Hematopoietic multipotent progenitor cell (in vitro differentiated cells): ENCODE measurements around the gene NLRP14. TPM values are rescaled to one million over a fixed set of nuclear protein-coding genes. Genes with fewer than 3 reads are reported as not detected.

Experiments used
- DNase-seq, 3 donors: peaks; one replicate each; pipeline ENCODE4 v3.0.0-alpha.2; 2011 to 2015; ENCODE audit warnings: low read depth in 2 of 3, low spot score in 2 of 3
- total RNA-seq: library from RNA; depleted of rRNA; stranded (reverse); fragments of >200 nt; gene quantifications from one replicate; pipeline ENCODE4 v1.2.3, GENCODE V29; 2012

The NLRP14 gene, protein sequence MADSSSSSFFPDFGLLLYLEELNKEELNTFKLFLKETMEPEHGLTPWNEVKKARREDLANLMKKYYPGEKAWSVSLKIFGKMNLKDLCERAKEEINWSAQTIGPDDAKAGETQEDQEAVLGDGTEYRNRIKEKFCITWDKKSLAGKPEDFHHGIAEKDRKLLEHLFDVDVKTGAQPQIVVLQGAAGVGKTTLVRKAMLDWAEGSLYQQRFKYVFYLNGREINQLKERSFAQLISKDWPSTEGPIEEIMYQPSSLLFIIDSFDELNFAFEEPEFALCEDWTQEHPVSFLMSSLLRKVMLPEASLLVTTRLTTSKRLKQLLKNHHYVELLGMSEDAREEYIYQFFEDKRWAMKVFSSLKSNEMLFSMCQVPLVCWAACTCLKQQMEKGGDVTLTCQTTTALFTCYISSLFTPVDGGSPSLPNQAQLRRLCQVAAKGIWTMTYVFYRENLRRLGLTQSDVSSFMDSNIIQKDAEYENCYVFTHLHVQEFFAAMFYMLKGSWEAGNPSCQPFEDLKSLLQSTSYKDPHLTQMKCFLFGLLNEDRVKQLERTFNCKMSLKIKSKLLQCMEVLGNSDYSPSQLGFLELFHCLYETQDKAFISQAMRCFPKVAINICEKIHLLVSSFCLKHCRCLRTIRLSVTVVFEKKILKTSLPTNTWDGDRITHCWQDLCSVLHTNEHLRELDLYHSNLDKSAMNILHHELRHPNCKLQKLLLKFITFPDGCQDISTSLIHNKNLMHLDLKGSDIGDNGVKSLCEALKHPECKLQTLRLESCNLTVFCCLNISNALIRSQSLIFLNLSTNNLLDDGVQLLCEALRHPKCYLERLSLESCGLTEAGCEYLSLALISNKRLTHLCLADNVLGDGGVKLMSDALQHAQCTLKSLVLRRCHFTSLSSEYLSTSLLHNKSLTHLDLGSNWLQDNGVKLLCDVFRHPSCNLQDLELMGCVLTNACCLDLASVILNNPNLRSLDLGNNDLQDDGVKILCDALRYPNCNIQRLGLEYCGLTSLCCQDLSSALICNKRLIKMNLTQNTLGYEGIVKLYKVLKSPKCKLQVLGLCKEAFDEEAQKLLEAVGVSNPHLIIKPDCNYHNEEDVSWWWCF
- under 0.01 TPM for total RNA-seq

DNA sequence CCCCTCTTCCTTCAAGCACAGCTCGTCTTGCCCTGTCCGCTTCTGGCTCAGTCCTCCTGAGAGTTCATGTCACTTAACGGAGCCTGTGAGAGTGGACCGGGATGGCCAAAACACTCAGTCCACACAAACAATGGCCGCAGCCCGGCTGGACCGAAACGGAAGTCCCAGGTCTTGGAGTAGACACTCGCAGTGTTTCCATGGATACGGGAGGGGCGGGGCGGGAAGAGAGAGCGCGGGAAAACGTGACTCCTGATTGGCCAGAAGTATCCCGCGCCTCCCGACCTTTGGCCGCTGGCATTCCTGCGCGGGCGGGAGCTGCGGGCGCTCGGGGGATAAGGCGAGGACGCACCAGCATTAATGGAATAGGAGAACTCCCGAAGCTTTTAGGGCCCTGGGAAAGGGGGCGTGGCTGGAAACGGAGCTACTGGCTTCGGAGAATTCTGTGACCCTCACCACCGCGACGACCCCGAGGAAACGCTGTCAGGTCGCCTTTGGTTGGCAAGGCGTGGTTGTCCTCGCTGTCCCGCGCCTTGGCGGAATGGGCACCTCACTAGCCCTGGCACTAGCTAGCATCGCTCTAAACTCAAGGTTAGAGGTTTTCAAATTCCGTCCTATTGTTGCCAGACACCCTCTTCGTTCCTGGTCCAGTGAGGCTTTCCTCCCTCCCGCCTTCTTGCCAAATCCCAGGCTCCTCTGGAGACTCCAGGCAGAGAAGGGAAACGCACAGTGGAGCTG lies at the start of gene NLRP14, which contains the start of gene ZNF214:
NLRP14 (plus strand) TSS at position 297 of the 735 bp plus-strand sequence. CDS start 18,108 bp downstream, outside the sequence.
ZNF214 (minus strand) TSS at position 164 of the 735 bp plus-strand sequence. CDS start 17,511 bp downstream, outside the sequence.
- peak in 2 of 3 donors; percentile 37 to 64 for DNase-seq

DNA sequence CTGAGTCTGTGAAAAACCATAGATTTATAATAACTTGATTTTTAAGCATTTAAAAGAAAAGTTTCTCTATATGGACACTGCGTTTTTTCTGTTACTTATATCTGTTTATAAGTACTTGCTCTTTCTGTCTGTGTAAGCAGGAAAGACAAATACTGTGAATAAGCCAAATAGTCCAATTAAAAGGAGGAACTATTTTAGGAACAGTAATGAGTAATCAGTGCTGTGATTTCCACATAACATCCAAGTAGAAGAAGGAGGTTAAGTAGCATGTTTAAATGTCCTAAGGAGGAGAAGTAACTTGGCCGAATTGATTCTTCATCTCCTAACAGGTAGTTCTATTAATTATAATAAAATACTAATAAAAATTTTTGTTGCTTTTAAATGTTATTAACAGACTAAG lies 40.9 kb upstream of the NLRP14 start:
- DNase-seq: no peak

- DNase-seq: no peak
These were observed 33.8 kb upstream of the NLRP14 start for GRCh38 chr11:6986487-6986886.

DNA sequence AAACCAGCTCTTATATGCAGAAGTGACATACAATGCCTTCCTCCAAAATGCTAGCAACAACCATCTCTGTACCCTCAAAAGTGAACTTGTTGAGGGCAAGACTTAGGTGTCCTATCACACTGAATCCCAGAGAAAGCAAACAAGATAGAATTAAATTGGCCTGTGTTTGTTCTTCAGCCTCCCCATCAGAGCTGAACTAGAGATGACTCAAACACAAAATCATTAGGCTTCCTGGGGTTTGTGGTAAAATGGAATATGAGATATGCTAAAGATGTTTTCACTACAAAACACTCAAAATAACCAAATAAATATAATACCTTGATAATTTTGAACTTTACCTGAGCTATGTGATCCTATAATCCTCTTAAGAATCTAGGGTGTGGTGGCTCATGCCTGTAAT lies 31.8 kb upstream of the NLRP14 start:
- DNase-seq: no peak

DNA sequence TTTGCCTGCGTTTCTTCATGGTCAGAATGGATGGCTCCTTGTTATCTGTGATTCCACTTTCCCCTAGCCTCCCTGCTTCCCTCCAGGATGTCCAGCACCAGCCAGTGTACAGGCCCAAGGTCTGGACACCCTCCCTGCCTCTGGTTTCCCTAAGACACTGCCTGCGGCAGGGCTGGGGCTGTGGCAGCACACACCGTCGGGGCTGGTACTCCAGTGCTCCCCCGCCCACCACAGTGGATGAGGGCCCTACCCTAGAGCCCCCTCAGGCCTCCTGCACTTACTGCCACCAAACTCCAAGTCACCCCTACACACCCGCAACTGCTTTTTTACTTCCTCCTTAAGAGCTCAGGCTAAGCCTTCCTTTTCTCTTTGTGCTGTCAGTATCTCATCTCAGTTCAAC lies 29.1 kb upstream of the NLRP14 start:
- no peak for DNase-seq

DNA sequence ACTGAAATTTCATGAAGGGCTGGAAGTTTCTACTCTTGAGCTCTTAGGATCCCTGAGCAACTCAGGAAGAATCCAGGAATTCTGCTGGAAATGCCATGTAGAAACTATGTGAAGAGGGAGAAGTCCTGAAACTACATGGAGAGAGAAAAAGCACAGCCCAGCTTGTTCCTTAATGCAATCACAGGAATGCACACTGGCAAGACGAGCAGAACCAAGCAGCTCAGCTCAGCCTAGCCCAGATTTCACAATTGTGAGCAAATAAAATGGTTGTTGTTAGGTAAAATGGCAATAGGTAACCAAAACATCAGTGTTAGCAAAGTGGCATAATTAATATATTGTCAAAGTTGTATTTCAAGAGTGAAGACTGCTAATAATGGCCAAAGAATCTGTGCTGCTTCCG lies 28.3 kb upstream of the NLRP14 start:
- DNase-seq: no peak

GRCh38 chr11:6992457-6993417 lies 27.5 kb upstream of the NLRP14 start:
- no peak for DNase-seq

DNA sequence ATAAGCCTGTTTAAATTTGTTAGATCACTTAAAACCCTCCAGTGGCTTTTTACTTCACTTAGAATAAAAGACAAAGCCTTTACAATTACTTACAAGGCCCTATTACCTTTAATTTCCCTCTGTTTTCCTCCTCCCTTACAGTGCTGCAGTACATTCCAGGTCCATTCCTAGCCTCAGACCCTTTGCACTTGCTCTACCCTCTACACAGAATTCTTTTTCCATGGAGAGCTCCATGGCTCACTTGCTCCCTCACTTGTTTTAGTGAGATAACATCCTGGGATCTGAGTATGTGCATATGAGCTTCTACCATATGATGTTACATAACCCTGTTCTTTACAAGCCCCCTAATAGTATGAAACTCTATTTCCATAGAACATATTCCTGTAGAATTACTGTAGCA lies 24.6 kb upstream of the NLRP14 start:
- no peak for DNase-seq

- no peak for DNase-seq
These were observed 15.8 kb upstream of the NLRP14 start for GRCh38 chr11:7004482-7004881.

DNA sequence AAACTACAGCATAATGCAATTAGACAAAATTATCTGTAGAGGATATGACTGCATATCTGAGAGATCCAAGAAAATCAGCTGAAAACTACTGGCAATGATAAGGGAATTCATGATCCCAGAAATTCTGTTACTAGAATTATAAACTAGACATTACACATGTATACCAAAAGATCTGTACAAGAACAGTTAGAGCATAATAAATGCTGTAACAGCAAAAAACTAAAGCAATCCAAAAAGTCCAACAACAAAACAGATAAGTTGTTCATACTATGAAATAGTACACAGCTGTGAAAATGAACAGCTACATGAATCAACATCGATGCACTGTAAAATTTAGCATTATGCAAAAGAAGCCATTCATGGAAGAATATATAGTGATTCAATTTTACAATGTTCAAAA lies 6.2 kb upstream of the NLRP14 start:
- no peak for DNase-seq

DNA sequence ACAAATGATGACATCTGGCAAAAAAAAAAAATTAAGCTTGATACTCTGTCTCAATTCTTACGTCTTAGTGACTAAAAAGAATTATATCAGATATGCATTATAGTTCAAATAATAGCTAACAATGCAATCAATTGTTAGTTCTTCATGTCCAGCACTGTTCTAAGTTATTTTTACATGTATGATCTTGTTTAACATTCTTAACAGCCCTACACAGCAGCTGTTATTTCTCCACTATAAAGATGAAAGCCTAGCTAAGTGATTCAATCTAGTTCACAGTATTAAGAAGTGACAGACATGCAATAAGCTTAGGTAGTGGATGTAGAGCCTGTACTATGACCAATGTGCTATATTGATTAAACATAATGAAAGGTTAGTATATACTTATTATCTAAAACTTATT lies 4.3 kb upstream of the NLRP14 start:
- DNase-seq: no peak

GRCh38 chr11:7019500-7020182 lies 638 bp upstream of the NLRP14 start:
- DNase-seq: peak in 2 of 3 donors; percentile 1 to 13

- DNase-seq: no peak
These were observed 1.0 kb downstream of the NLRP14 start for GRCh38 chr11:7021318-7021717.

GRCh38 chr11:7028141-7028540 lies 7.9 kb downstream of the NLRP14 start:
- no peak for DNase-seq

GRCh38 chr11:7030836-7031235 lies 10.6 kb downstream of the NLRP14 start:
- no peak for DNase-seq

DNA sequence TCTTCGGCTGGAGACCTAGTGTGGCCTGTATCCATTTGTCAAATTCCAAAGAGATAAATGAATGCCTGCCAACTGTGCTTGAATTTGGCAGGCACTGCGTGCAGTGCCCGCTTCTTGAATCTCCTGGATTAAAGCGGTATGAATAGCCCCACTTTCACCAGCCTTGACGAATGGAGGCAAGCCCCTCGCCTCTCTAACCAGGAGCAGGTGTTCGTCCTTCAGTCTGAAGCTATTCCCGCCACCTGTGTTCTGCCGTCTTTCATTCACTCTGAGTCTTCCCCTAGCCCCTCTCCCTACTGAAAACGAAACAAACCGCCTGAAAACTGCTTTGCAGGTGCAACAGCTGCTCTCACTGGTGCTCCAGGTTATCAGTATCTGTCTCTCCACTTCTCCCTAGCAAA lies 11.2 kb downstream of the NLRP14 start:
- no peak for DNase-seq

DNA sequence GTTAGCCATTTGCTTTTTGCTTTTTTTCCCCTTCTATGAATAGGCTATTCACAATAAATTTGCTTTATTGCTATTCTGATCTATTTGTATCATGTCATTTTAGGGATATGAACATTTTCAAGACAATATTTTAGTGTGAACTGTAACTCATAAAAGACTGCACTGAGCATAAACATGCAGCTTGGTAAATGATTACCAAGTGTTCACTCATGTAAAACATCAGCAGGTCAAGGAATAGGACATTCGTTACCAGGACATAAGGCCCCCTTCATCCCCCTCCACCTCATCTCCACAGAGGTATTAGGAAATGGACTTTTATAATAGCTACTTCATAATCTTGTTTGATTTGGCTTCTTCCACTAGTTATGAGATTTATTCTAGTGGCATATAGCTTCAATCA lies 12.4 kb downstream of the NLRP14 start:
- DNase-seq: no peak

DNA sequence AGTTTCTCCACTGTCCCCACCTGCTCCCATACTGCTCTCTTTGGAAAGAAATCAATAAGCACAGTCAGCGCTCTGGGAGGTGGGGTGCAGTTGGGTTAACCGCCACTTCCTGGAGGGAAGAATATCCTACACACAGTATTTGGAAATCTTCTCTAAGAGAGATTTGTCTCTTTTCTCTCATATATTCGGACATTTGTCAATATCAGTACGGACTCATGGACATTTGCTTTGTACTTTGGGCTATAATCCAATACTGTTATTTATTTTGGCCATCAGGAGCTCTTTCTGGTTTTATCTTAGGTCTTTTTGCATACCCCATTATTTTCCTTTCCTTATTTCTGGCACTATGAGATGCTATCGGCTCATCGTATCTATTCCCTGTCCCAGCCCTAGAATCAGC lies 13.7 kb downstream of the NLRP14 start:
- DNase-seq: no peak
